Activated naive CD8-positive, alpha-beta T cell treated with anti-CD3 and anti-CD28 coated beads, Interleukin-2, amount 10 ng/mL, durations not matched to agents 7 days and 5 days (primary cell): ENCODE data around the gene RIMOC1. TPM values are rescaled to one million over a fixed set of nuclear protein-coding genes. Genes with fewer than 3 reads are reported as not detected.
"Not testable (repeated sequence)": the region's sequence is repeated elsewhere in the genome, so short reads cannot be mapped to it uniquely, and the experiment has no call there.

ENCODE experiments used
- ATAC-seq: fragments of 150-1000 bp; cut with Tn5 transposase; one replicate; pipeline ENCODE4 v1.10.0; 2021; ENCODE audit warnings: low read depth, moderate library complexity
- POLR2A ChIA-PET: fragments of 350-600 bp; sonication (Branson Sonifier 250); formaldehyde crosslinking; loops from one replicate; lab custom pipeline; 2021; ENCODE audit warnings: antibody characterized with exemption; lab: Charles Lee
- DNase-seq: peaks from one replicate; pipeline ENCODE4 v3.0.0; 2021
- H3K27ac Mint-ChIP-seq: one replicate; pipeline ENCODE4 v1.8.0; 2022; ENCODE audit warnings: mild to moderate bottlenecking, mixed read lengths
- H3K27me3 Mint-ChIP-seq: one replicate; pipeline ENCODE4 v1.8.0; 2022; ENCODE audit warnings: mild to moderate bottlenecking, moderate library complexity, mixed read lengths
- H3K36me3 Mint-ChIP-seq: one replicate; pipeline ENCODE4 v1.8.0; 2021; ENCODE audit warnings: mild to moderate bottlenecking, mixed read lengths
- H3K4me1 Mint-ChIP-seq: one replicate; pipeline ENCODE4 v1.8.0; 2021; ENCODE audit warnings: mixed read lengths
- H3K4me3 Mint-ChIP-seq: one replicate; pipeline ENCODE4 v1.8.0; 2022; ENCODE audit warnings: mild to moderate bottlenecking, moderate library complexity, mixed read lengths
- H3K9me3 Mint-ChIP-seq: one replicate; pipeline ENCODE4 v1.8.0; 2021; ENCODE audit warnings: mixed read lengths
- total RNA-seq, 2 experiments: library from RNA; stranded (reverse); gene quantifications; one replicate each; pipeline ENCODE4 v1.2.3, GENCODE V29; 2021

Gene RIMOC1
- total RNA-seq, 2 experiments from 2014 or later: 24.3 to 27.3 TPM

- no peaks in the 10 kb centered on the region for H3K27me3 Mint-ChIP-seq
- H3K36me3 Mint-ChIP-seq: peaks cover 8% of the 10 kb centered on the region
- no peak overlapping the region for H3K27ac Mint-ChIP-seq
Observed at GRCh38 chr5:41940641-41941040, 36.5 kb downstream of the RIMOC1 start.

GRCh38 chr5:41945332-41945955 lies 41.3 kb downstream of the RIMOC1 start:
- H3K9me3 Mint-ChIP-seq, DNase-seq, H3K27me3 Mint-ChIP-seq, H3K4me1 Mint-ChIP-seq, H3K27ac Mint-ChIP-seq, H3K36me3 Mint-ChIP-seq, H3K4me3 Mint-ChIP-seq, ATAC-seq, POLR2A ChIA-PET: not testable (repeated sequence)

More at GRCh38 chr5:41940641-41941040, 36.5 kb downstream of the RIMOC1 start:
- ATAC-seq (no peak), DNase-seq (no peak)
- Mint-ChIP-seq H3K9me3 (no peaks in the 10 kb centered on the region), H3K4me1 (no peaks in the 10 kb centered on the region), H3K4me3 (no peak overlapping the region)
- POLR2A ChIA-PET: no interaction called here

- Mint-ChIP-seq H3K4me3 (no peak overlapping the region), H3K27me3 (peaks cover 7% of the 10 kb centered on the region), H3K9me3 (peaks cover 3% of the 10 kb centered on the region), H3K4me1 (no peaks in the 10 kb centered on the region), H3K36me3 (no peaks in the 10 kb centered on the region), H3K27ac (no peak overlapping the region)
- POLR2A ChIA-PET: no interaction called here
- ATAC-seq: no peak
- no peak for DNase-seq
Observed at GRCh38 chr5:41951224-41951623, 47.1 kb downstream of the RIMOC1 start.

Other genes with a start within 250 kb of the RIMOC1 start
- 10 to 100 TPM; 54.0 to 59.9 TPM for gene OXCT1, start 33.9 kb upstream of the RIMOC1 start, total RNA-seq
- 10 to 100 TPM; 13.0 to 15.3 TPM for gene FBXO4, start 20.9 kb downstream of the RIMOC1 start, total RNA-seq